Mesothelial cell of epicardium (in vitro differentiated cells): Measurements from ENCODE around the gene DIDO1. TPM values are rescaled to one million over a fixed set of nuclear protein-coding genes. Genes with fewer than 3 reads are reported as not detected.

Experiments
- DNase-seq, 2 experiments: peaks; one replicate each; pipeline ENCODE4 v3.0.0; 2021; ENCODE audit warnings: low spot score in 2 of 2; ENCODE audit not compliant: unreplicated experiment in 2 of 2
- H3K27ac Mint-ChIP-seq: 2 replicates; pipeline ENCODE4 v1.8.0; 2021; ENCODE audit warnings: mixed read lengths
- H3K27me3 Mint-ChIP-seq: 2 replicates; pipeline ENCODE4 v1.8.0; 2021; ENCODE audit warnings: low read depth, mixed read lengths
- H3K36me3 Mint-ChIP-seq: 2 replicates; pipeline ENCODE4 v1.8.0; 2021; ENCODE audit warnings: mixed read lengths
- H3K4me1 Mint-ChIP-seq: 2 replicates; pipeline ENCODE4 v1.8.0; 2021; ENCODE audit warnings: mixed read lengths
- H3K4me3 Mint-ChIP-seq: 2 replicates; pipeline ENCODE4 v1.8.0; 2021; ENCODE audit warnings: mild to moderate bottlenecking, moderate library complexity, mixed read lengths
- H3K9me3 Mint-ChIP-seq: 2 replicates; pipeline ENCODE4 v1.8.0; 2021; ENCODE audit warnings: mixed read lengths
- CTCF ChIP-seq: fragments of 200-600 bp; sonication (generic); IDR thresholded peaks from one replicate; pipeline ENCODE4 v1.5.0; 2021; ENCODE audit warnings: antibody characterized with exemption; ENCODE audit not compliant: unreplicated experiment
- total RNA-seq: library from RNA; stranded (reverse); gene quantifications from 3 replicates; pipeline ENCODE4 v1.2.1, GENCODE V29; 2021

The DIDO1 gene
- total RNA-seq, 1 donor from 2014 or later: 73.1 TPM

DNA sequence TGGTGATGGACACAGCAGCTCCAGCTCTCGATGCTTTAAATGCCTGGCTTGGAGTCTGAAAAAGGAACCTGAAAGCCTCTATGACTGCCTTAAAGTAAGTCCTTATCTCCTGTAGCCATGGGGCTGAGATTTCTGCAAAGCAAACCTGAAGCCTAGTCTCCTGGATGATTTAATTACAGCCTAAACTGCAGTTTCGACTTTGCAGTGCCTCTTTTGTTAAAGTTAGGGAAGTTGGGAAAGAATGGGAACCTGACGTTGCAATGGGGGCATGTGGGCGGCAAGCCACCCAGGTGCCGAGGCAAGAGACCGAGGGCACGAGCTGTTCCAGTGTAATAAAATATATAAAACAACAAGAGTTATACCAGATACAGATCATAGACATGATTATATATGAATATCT lies 53.0 kb downstream of the DIDO1 start:
- no peaks in the 10 kb centered on the region for H3K27me3 Mint-ChIP-seq
- no peaks in the 10 kb centered on the region for H3K36me3 Mint-ChIP-seq
- peak overlapping the region; percentile 83 for H3K27ac Mint-ChIP-seq
- no peaks in the 10 kb centered on the region for H3K9me3 Mint-ChIP-seq
- DNase-seq: no peak
- H3K4me3 Mint-ChIP-seq: no peak overlapping the region
- TF ChIP-seq CTCF: no peak
- H3K4me1 Mint-ChIP-seq: peaks cover 23% of the 10 kb centered on the region

DNA sequence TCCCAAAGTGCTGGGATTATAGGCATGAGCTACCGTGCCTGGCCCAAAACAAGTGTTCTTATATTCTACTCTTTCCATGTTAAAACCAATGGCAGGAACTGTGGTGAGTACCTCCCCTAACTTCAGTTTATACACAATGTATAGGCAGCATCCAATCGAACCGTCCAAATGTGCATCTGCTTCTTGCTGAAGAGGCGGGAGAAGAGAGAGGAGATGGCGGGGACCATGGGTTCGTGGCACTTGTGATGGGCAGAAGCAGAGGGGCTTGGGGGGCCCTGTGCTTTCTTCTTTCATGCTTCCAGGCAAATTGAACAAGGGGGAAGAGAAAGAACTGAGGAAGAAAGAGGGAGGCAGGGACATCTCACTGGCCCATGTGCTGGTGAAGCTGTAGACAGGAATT lies 53.4 kb downstream of the DIDO1 start:
- peaks cover 23% of the 10 kb centered on the region for H3K4me1 Mint-ChIP-seq
- no peak overlapping the region for H3K27ac Mint-ChIP-seq
- H3K9me3 Mint-ChIP-seq: no peaks in the 10 kb centered on the region
- H3K4me3 Mint-ChIP-seq: no peak overlapping the region
- TF ChIP-seq CTCF: no peak
- no peaks in the 10 kb centered on the region for H3K27me3 Mint-ChIP-seq
- H3K36me3 Mint-ChIP-seq: no peaks in the 10 kb centered on the region
- no peak for DNase-seq

DNA sequence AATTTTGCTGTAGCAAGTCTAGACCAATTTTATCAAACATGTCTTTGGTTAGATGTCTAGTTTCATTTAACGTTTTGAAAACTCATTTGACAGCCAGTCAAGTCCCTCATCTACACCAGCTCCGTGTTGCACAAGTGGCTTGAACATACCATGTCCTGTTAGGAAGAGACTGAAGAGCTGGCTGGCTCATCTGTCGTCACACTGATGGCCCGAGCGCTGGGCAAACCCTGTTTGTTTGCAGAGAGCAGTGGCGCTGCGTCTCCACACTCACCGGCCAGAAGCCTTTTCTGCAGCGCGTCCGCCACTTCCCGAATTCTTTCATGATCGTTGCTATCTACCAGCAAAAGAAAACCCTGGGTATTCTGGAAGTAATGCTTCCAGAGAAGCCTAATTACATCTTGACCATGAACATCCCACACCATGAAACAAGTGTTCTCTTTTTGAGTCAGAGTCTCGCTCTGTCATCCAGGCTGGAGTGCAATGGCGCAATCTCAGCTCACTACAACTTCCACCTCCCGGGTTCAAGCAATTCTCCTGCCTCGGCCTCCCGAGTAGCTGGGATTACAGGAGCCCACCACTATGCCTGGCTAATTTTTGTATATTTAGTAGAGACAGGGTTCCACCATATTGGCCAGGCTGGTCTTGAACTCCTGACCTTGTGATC lies 54.0 kb downstream of the DIDO1 start:
- Mint-ChIP-seq H3K27me3 (peaks cover 2% of the 10 kb centered on the region), H3K27ac (no peak overlapping the region), H3K4me1 (peaks cover 23% of the 10 kb centered on the region), H3K4me3 (no peak overlapping the region), H3K9me3 (no peaks in the 10 kb centered on the region), H3K36me3 (no peaks in the 10 kb centered on the region)
- no peak for TF ChIP-seq CTCF
- DNase-seq: no peak

DNA sequence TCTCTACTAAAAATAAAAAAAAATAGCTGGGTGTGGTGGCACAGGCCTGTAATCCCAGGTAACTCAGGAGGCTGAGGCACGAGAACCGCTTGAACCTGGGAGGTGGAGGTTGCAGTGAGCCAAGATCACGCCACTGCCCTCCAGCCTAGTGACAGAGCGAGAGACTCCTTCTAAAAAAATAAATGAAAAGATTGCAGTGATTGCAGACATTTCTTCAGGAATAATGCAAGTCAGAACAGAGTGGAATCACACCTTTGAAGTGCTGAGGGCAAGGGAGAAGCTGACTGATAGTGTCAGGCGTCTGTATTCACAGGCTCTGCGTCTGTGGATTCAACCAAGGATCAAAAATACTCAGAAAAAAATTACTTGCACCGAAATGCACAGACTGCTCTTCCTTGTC lies 62.1 kb downstream of the DIDO1 start:
- no peak for TF ChIP-seq CTCF
- Mint-ChIP-seq H3K4me1 (peaks cover 22% of the 10 kb centered on the region), H3K9me3 (peaks cover 5% of the 10 kb centered on the region), H3K4me3 (no peak overlapping the region), H3K27ac (no peak overlapping the region), H3K36me3 (peaks cover 2% of the 10 kb centered on the region), H3K27me3 (peaks cover 14% of the 10 kb centered on the region)
- DNase-seq: no peak

- peaks cover 5% of the 10 kb centered on the region for H3K9me3 Mint-ChIP-seq
- peaks cover 25% of the 10 kb centered on the region for H3K4me1 Mint-ChIP-seq
These were observed 64.5 kb downstream of the DIDO1 start, which contains the start of gene TCFL5 for GRCh38 chr20:62861726-62862336. Gene TCFL5 (minus strand): TSS chr20:62861822. CDS start chr20:62861670, 152 bp downstream.

More at GRCh38 chr20:62861726-62862336, 64.5 kb downstream of the DIDO1 start, which contains the start of gene TCFL5:
- peak within 1 kb of the TSS; percentile 80 for H3K27ac Mint-ChIP-seq
- DNase-seq: peak; percentile 93 to 98
- peaks cover 11% of the 10 kb centered on the region for H3K27me3 Mint-ChIP-seq
- peak within 1 kb of the TSS; percentile 67 for H3K4me3 Mint-ChIP-seq
- peaks cover 12% of the 10 kb centered on the region for H3K36me3 Mint-ChIP-seq
- no peak for TF ChIP-seq CTCF
